Activated CD4-positive, alpha-beta memory T cell treated with anti-CD3 and anti-CD28 coated beads for 36 hours (primary cell): ENCODE measurements around the gene METTL21C. TPM values are rescaled to one million over a fixed set of nuclear protein-coding genes. Genes with fewer than 3 reads are reported as not detected.

Experiments
- CTCF ChIA-PET: fragments of 350-600 bp; sonication (Branson Sonifier 250); formaldehyde crosslinking; loops from one replicate; lab custom pipeline; 2021; ENCODE audit warnings: antibody characterized with exemption, inconsistent platforms; lab: Charles Lee
- POLR2A ChIA-PET: fragments of 350-600 bp; sonication (Branson Sonifier 250); formaldehyde crosslinking; loops from one replicate; lab custom pipeline; 2021; ENCODE audit warnings: antibody characterized with exemption; lab: Charles Lee
- DNase-seq: peaks from one replicate; pipeline ENCODE4 v3.0.0-alpha.2; 2020
- H3K27ac Mint-ChIP-seq: one replicate; pipeline ENCODE4 v1.8.0; 2021; ENCODE audit warnings: mixed read lengths
- H3K27me3 Mint-ChIP-seq: one replicate; pipeline ENCODE4 v1.8.0; 2021; ENCODE audit warnings: mixed read lengths
- H3K36me3 Mint-ChIP-seq: one replicate; pipeline ENCODE4 v1.8.0; 2021; ENCODE audit warnings: mixed read lengths
- H3K4me1 Mint-ChIP-seq: one replicate; pipeline ENCODE4 v1.8.0; 2021; ENCODE audit warnings: low read depth, mixed read lengths
- H3K4me3 Mint-ChIP-seq: one replicate; pipeline ENCODE4 v1.8.0; 2021; ENCODE audit warnings: mild to moderate bottlenecking, mixed read lengths
- H3K9me3 Mint-ChIP-seq: one replicate; pipeline ENCODE4 v1.8.0; 2021; ENCODE audit warnings: mixed read lengths
- intact Hi-C: fragments of 100-400 bp; cut with micrococcal nuclease; formaldehyde crosslinking; loops from one replicate; pipeline ENCODE4 v1.15.1; 2023
- total RNA-seq, 2 experiments: library from RNA; stranded (reverse); gene quantifications; one replicate each; pipeline ENCODE4 v1.2.3, GENCODE V29; 2021

METTL21C gene
- total RNA-seq, 2 experiments from 2014 or later, result not detected

- peaks cover 7% of the 10 kb centered on the region for H3K9me3 Mint-ChIP-seq
- H3K27me3 Mint-ChIP-seq, result peaks cover 8% of the 10 kb centered on the region
- no peaks in the 10 kb centered on the region for H3K36me3 Mint-ChIP-seq
- H3K4me1 Mint-ChIP-seq, result no peaks in the 10 kb centered on the region
- ChIA-PET POLR2A (no interaction called here), CTCF (interaction anchor here (0.7 kb wide), 1 partner anchor 127 kb away, joined by 3 read pairs; no protein-coding TSS in a partner anchor)
- intact Hi-C loops, result no loop called here
- no peak overlapping the region for H3K4me3 Mint-ChIP-seq
- DNase-seq, result no peak
- H3K27ac Mint-ChIP-seq, result no peak overlapping the region
These were observed 13.4 kb upstream of the METTL21C start for GRCh38 chr13:102708211-102708610.

GRCh38 chr13:102707467-102707866, 12.6 kb upstream of the METTL21C start:
- Mint-ChIP-seq H3K27ac (no peak overlapping the region), H3K4me1 (no peaks in the 10 kb centered on the region), H3K27me3 (peaks cover 8% of the 10 kb centered on the region), H3K4me3 (no peak overlapping the region), H3K36me3 (no peaks in the 10 kb centered on the region), H3K9me3 (peaks cover 7% of the 10 kb centered on the region)
- POLR2A ChIA-PET, result no interaction called here
- intact Hi-C loops, result no loop called here
- CTCF ChIA-PET, result no interaction called here
- DNase-seq, result no peak

DNA sequence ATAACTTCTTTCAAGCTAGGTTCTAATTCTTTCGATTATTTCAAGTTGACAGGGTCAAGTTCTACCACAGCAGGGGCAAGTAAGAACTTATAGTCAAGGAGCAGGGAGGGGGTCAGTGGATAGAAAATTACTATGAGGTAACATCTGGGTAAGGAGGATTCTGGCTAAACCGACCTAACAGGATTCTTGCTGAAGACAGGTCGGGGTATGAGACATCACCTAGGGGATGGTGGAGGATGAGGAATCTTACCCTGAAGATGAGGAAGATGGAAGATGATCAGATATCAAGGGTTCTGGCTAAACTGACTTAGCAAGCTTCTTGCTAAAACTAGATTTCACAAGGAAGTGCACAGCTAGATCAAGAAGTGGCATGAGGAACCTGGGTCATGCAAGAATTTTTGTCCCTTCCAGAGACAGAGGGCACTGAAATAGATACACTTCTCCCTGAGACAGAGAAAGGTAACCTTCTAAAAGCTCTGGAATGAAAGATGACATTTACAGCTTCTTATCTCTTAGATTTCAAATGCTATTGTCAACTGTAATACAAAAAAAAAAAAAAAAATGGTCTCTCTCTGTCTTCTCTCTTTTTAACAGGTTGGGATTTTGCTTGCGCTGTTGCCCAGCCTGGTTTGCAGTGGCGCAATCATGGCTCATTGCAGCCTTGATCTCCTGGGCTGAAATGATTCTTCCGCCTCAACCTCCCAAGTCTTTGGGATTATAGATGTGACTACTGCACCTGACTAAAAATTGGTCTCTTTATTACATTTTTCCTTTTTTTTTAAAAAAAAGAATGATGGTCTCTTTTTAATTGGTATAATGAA, 9.6 kb upstream of the METTL21C start:
- Mint-ChIP-seq H3K9me3 (peaks cover 7% of the 10 kb centered on the region), H3K4me3 (no peak overlapping the region), H3K36me3 (no peaks in the 10 kb centered on the region), H3K27me3 (peaks cover 6% of the 10 kb centered on the region), H3K27ac (no peak overlapping the region), H3K4me1 (no peaks in the 10 kb centered on the region)
- no peak for DNase-seq
- intact Hi-C loops, result no loop called here
- ChIA-PET POLR2A (no interaction called here), CTCF (interaction anchor here (0.6 to 1.0 kb wide), 2 partner anchors 124 to 166 kb away, joined by 3 read pairs; no protein-coding TSS in a partner anchor)

- no peak for DNase-seq
- POLR2A ChIA-PET, result no interaction called here
- CTCF ChIA-PET, result no interaction called here
- Mint-ChIP-seq H3K9me3 (peaks cover 5% of the 10 kb centered on the region), H3K27ac (no peak overlapping the region), H3K4me3 (no peak overlapping the region), H3K27me3 (peaks cover 8% of the 10 kb centered on the region), H3K4me1 (no peaks in the 10 kb centered on the region), H3K36me3 (no peaks in the 10 kb centered on the region)
- intact Hi-C loops, result no loop called here
These were observed 8.8 kb upstream of the METTL21C start for GRCh38 chr13:102703726-102704035.

GRCh38 chr13:102702965-102703725, 8.3 kb upstream of the METTL21C start:
- peaks cover 8% of the 10 kb centered on the region for H3K27me3 Mint-ChIP-seq
- H3K4me1 Mint-ChIP-seq, result no peaks in the 10 kb centered on the region
- DNase-seq, result no peak
- H3K4me3 Mint-ChIP-seq, result no peak overlapping the region
- CTCF ChIA-PET, result no interaction called here
- H3K9me3 Mint-ChIP-seq, result peaks cover 9% of the 10 kb centered on the region
- no peaks in the 10 kb centered on the region for H3K36me3 Mint-ChIP-seq
- POLR2A ChIA-PET, result no interaction called here
- intact Hi-C loops, result no loop called here
- H3K27ac Mint-ChIP-seq, result no peak overlapping the region

DNA sequence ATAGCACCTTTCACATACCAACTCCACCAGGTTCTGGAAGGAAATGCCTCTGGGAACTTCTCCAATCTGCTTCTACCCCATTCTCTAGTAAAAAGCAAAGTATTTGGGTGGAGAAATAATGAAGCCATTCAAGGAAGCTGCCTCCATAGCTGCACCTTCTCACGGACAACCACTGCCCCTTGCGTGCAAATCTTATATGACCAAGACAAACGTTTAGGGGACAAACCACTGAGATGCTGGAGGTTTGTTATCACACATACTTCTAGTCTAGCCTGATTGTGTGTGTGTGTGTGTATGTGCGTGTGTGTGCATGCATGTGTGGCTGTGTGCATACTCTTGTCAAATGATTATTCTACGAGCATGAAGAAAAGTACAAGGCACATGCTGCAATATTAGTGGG, 6.5 kb upstream of the METTL21C start:
- POLR2A ChIA-PET, result no interaction called here
- H3K4me3 Mint-ChIP-seq, result no peak overlapping the region
- H3K9me3 Mint-ChIP-seq, result peaks cover 9% of the 10 kb centered on the region
- H3K27me3 Mint-ChIP-seq, result peaks cover 6% of the 10 kb centered on the region
- H3K27ac Mint-ChIP-seq, result no peak overlapping the region
- CTCF ChIA-PET, result no interaction called here
- H3K36me3 Mint-ChIP-seq, result no peaks in the 10 kb centered on the region
- no peaks in the 10 kb centered on the region for H3K4me1 Mint-ChIP-seq
- no peak for DNase-seq
- intact Hi-C loops, result no loop called here

DNA sequence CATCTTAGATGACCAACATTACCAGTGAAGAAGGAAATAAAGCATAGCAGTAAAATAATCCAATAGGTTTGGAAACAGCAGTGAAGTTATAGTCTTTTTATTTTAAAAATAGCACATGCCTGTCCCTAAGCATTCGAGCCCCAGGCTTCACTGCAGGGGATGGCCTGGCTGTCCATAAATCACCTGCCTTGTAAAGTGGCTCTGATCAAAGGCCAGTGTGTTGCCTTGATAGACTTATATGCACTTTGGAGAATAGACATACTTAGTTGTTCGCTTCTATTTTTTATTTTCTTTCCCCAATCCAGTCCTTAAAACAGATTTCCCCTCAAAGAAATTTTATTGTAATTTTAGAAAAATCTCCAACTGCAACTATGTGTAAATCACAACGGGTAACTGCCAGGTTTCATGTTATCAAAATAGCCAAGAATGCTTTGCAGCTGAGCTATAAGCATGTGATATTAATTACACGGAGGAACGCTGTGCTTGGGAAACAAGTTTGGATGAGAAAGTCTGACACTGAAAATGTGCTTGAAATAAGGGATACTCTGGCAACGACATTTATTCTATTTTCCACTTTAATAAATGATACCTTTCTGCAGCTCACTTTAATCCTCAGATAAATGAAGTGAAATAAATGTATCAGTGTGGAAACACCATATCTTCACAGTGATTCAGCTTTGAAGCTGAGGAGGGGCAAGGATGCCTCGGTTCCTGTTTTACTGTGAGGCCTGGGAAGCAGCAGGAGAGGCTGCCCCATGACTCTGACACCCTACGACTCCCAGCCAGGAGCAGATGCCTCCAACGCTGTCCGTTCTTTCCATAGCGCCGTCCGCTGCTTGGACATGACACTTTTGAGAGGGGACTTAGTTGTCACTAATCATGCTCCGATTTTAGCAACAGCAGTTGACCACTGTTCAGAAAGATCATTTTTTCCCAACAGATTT, 5.5 kb upstream of the METTL21C start:
- no peak overlapping the region for H3K27ac Mint-ChIP-seq
- no peak overlapping the region for H3K4me3 Mint-ChIP-seq
- POLR2A ChIA-PET, result no interaction called here
- H3K9me3 Mint-ChIP-seq, result peaks cover 9% of the 10 kb centered on the region
- intact Hi-C loops, result no loop called here
- peaks cover 10% of the 10 kb centered on the region for H3K27me3 Mint-ChIP-seq
- no peaks in the 10 kb centered on the region for H3K4me1 Mint-ChIP-seq
- DNase-seq, result no peak
- CTCF ChIA-PET, result no interaction called here
- H3K36me3 Mint-ChIP-seq, result no peaks in the 10 kb centered on the region

DNA sequence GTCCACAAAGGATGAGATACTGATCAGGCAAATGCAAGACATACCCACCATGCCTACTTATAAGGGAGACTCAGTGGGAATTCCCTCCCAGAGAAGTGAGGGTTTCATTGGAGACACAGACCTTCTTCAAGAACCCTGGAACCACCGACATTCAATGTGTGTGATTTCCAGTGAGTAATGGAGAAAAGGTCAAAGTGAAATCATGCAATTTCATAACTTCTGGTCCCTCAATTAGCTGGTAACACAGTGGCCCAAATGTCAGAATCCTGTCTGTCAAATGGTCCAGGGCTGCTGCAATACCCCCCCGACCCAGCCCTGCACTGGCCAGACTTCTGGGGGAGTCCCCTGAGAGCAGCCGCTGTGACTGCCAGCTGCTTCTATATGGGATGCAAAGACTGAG, 4.7 kb upstream of the METTL21C start:
- peaks cover 9% of the 10 kb centered on the region for H3K9me3 Mint-ChIP-seq
- POLR2A ChIA-PET, result no interaction called here
- CTCF ChIA-PET, result no interaction called here
- no peak overlapping the region for H3K27ac Mint-ChIP-seq
- H3K36me3 Mint-ChIP-seq, result no peaks in the 10 kb centered on the region
- peaks cover 6% of the 10 kb centered on the region for H3K27me3 Mint-ChIP-seq
- intact Hi-C loops, result no loop called here
- DNase-seq, result no peak
- no peak overlapping the region for H3K4me3 Mint-ChIP-seq
- H3K4me1 Mint-ChIP-seq, result no peaks in the 10 kb centered on the region

- Mint-ChIP-seq H3K27me3 (peaks cover 6% of the 10 kb centered on the region), H3K4me1 (no peaks in the 10 kb centered on the region), H3K9me3 (peaks cover 9% of the 10 kb centered on the region), H3K4me3 (no peak overlapping the region), H3K36me3 (no peaks in the 10 kb centered on the region), H3K27ac (no peak overlapping the region)
- intact Hi-C loops, result no loop called here
- CTCF ChIA-PET, result no interaction called here
- no peak for DNase-seq
- POLR2A ChIA-PET, result no interaction called here
These were observed 3.8 kb upstream of the METTL21C start for GRCh38 chr13:102698649-102698980.

DNA sequence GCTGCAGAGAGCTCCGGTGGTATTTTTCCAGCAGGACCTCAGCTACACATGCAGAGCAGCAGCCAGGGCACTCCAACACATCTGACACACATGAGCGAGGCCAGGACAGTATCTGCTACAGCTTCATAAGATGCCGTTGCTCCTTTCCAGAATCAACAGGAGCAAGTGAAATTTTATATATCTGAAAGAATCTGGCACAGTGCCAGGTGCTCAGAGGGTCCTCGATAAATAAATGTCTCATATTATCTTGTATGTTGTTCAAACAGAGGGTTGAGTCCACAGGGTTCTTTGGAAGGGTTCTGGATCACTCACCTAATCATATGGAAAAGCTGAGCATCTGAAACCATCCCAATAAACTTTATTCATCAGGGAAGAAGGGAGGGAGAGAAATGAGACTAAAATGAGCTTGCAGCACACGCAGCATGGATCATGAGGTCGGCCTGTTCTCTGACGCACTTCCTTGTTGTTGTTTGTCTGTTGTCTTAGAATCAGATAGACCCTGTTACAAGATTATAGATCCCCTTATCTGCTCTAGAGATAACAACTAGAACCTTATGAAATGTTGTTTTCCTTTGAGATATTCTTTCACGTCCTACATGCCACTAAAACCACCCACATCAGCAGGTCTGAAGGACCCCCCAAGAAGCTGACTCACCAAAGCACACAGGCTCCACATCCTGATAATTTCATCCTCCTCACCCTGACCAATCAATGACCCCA, 3.2 kb upstream of the METTL21C start:
- H3K4me1 Mint-ChIP-seq, result no peaks in the 10 kb centered on the region
- POLR2A ChIA-PET, result no interaction called here
- intact Hi-C loops, result no loop called here
- H3K27ac Mint-ChIP-seq, result no peak overlapping the region
- H3K27me3 Mint-ChIP-seq, result peaks cover 6% of the 10 kb centered on the region
- H3K4me3 Mint-ChIP-seq, result no peak overlapping the region
- H3K9me3 Mint-ChIP-seq, result peaks cover 9% of the 10 kb centered on the region
- no peaks in the 10 kb centered on the region for H3K36me3 Mint-ChIP-seq
- no peak for DNase-seq
- CTCF ChIA-PET, result no interaction called here

GRCh38 chr13:102697264-102697663, 2.4 kb upstream of the METTL21C start:
- Mint-ChIP-seq H3K36me3 (no peaks in the 10 kb centered on the region), H3K9me3 (peaks cover 9% of the 10 kb centered on the region), H3K27me3 (peaks cover 9% of the 10 kb centered on the region), H3K4me3 (no peak overlapping the region), H3K4me1 (no peaks in the 10 kb centered on the region), H3K27ac (no peak overlapping the region)
- intact Hi-C loops, result no loop called here
- ChIA-PET CTCF (no interaction called here), POLR2A (no interaction called here)
- no peak for DNase-seq
